AG10803 (cell line): Measurements from ENCODE around the gene PHF12.

Experiments used
- DNase-seq: peaks from one replicate; pipeline ENCODE4 v3.0.0; 2010; ENCODE audit warnings: low read depth
- H3K4me3 ChIP-seq: 2 replicates; pipeline ENCODE4 v1.5.1; 2011; ENCODE audit warnings: mild to moderate bottlenecking, low read length, control low read depth
- TF ChIP-seq, protein P1 (sequence below): conservative IDR thresholded peaks from 2 replicates; pipeline ENCODE4 v1.5.1; 2011; ENCODE audit warnings: mild to moderate bottlenecking, low read length, control low read depth, inconsistent platforms

Gene PHF12

GRCh38 chr17:28992625-28993600 is 41.6 kb upstream of the PHF12 start:
- no peak overlapping the region for H3K4me3 ChIP-seq
- TF ChIP-seq, protein P1, sequence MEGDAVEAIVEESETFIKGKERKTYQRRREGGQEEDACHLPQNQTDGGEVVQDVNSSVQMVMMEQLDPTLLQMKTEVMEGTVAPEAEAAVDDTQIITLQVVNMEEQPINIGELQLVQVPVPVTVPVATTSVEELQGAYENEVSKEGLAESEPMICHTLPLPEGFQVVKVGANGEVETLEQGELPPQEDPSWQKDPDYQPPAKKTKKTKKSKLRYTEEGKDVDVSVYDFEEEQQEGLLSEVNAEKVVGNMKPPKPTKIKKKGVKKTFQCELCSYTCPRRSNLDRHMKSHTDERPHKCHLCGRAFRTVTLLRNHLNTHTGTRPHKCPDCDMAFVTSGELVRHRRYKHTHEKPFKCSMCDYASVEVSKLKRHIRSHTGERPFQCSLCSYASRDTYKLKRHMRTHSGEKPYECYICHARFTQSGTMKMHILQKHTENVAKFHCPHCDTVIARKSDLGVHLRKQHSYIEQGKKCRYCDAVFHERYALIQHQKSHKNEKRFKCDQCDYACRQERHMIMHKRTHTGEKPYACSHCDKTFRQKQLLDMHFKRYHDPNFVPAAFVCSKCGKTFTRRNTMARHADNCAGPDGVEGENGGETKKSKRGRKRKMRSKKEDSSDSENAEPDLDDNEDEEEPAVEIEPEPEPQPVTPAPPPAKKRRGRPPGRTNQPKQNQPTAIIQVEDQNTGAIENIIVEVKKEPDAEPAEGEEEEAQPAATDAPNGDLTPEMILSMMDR: no peak
- no peak for DNase-seq

DNA sequence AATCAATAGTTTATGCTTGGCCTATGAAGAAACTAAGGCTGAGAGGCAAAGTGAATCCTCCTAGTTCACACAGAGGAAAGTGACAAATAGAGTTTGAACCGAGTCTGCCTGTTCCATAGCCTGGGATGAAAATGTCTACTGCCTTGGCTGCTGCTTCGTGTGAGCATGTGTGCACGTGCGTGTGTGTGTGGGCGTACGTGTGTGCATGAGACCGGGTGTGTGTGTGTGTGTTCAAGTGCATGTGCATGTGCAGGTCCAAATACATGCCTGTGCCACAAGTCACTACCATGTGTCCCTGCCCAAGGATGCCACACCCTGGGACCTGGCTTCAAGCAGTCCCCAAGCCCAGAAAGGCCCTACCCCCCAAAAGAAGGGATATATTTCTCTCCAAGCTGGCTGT is 40.9 kb upstream of the PHF12 start:
- no peak overlapping the region for H3K4me3 ChIP-seq
- DNase-seq: no peak
- TF ChIP-seq, protein P1: no peak

GRCh38 chr17:28991779-28992178 is 40.5 kb upstream of the PHF12 start:
- TF ChIP-seq, protein P1: no peak
- no peak for DNase-seq
- no peak overlapping the region for H3K4me3 ChIP-seq

DNA sequence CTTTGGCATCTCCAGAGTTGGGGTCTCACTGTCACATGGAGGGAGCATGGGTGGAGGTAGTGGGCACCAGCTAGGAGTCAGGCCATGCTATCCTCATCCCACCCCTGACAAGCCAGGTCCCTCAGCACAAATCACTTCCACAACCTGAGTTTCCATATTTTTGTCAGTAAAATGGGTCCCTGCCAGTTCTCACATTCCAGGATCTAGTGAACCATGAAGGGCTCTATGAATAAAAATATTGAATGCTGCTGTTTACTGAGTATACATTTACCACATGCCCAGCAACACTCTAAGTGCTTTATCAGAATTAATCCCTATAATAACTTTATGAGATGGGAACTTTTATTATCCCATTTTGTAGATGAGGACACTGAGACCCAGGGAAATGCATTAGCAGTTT is 37.7 kb upstream of the PHF12 start:
- H3K4me3 ChIP-seq: no peak overlapping the region
- no peak for DNase-seq
- TF ChIP-seq, protein P1: no peak

DNA sequence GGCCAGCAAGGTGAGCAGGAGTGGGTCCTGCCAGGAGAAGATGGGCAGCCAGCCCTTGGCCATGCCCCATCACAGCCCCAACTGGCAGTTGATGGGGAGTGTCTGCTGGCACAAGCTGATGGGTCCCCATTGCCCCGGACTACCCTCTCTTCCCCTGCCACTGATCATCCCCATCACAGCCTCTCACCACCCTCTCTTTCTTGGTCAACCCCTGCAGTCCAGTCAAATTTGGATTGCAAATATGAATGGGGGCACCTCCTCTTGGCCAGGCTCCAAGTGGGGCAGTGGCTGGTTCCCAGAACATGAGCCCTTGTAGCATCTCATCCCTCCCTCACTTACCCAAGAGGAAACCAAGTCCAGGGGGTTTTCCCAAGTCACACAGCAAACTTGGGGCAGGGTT is 37.2 kb upstream of the PHF12 start:
- no peak for DNase-seq
- TF ChIP-seq, protein P1: no peak
- H3K4me3 ChIP-seq: no peak overlapping the region

DNA sequence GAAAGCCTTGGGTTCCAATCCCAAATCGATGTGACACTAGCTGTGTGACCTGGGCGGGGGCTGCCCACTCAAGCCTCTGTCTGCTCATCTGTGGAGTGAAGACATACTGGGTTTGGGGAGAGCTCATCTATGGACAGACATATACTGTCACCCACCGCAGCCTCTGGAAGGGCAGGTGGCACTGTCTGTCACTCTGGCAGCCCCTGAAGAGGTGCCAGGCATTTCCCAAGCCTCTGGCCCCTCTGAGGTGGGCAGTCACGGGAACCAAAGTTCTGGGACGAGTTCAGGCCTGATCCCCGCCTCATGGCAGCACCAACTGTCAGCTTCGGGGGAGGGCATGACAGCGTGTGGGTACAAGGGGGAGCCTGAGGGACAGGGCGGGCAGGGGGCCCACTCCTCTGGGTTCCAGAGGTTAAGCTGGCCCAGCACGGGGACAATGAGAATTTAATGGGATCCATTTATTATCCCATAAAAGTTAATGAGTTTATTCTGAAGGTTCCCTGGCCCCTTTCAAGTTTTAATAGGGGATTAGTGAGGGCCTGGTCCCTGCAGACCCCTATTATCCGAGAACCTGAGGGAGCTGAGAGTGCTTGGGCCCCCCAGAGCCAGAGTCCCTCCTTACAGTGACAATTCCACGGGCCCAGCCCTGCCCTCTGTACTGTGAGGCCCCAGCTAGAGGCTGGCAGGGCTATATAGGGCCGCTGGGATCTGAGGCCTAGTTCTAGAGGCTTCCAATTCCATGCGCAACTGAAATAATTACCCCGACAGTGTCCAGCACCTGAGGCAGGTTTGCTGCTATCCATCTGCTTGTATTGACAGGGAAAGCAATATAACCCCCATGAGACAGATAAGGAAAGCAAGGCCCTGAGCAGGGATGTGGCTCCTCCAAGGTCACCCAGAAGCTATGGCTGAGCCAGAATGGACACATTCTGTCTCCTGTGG is 35.7 kb upstream of the PHF12 start:
- no peak for DNase-seq
- no peak overlapping the region for H3K4me3 ChIP-seq
- TF ChIP-seq, protein P1: no peak
